ENCODE data around the gene GALNT14.

Gene GALNT14

DNA sequence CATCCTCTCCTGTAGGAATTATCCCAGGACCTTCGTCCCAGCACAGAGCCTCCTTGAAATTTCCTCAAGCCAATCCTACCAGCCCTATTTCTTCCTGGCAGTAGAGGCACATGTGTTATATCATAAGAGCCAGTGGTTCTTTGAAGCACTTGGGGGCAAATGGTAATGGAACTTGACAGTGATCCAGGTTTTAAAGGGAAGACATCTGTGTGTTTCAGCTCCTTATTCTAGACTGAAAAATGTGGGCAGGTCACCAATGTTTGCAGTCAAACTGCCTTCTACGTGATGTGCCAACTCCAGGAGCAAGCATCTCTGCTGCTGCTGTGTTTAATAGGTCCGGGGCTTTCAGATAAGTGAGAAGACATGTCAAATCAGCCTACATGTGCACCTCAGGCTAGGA, 157.1 kb downstream of the GALNT14 start:
- Histone ChIP-seq H3K9ac (ENCODE audit: low read depth, low read length, poor library complexity, severe bottlenecking) (no peak overlapping the region), H3F3A (ENCODE audit: low read depth) (no peaks in the 10 kb centered on the region), H3K4me1 (ENCODE audit: insufficient read depth, low read length, poor library complexity, severe bottlenecking) (no peaks in the 10 kb centered on the region), H4K20me1 (ENCODE audit: insufficient read depth, low read length, poor library complexity, severe bottlenecking) (no peaks in the 10 kb centered on the region), H3K4me3 (ENCODE audit: low read length, poor library complexity, severe bottlenecking) (no peak overlapping the region), H3K9me3 (ENCODE audit: insufficient read depth, low read depth, low read length) (no peaks in the 10 kb centered on the region), H3K4me2 (ENCODE audit: low read depth, low read length, poor library complexity, severe bottlenecking) (no peak overlapping the region), H3K79me2 (ENCODE audit: insufficient read depth, low read length) (no peaks in the 10 kb centered on the region), H3K36me3 (ENCODE audit: insufficient read depth, low read length) (no peaks in the 10 kb centered on the region), H3K27me3 (ENCODE audit: insufficient read depth, low read length, poor library complexity, severe bottlenecking) (no peaks in the 10 kb centered on the region), H2AFZ (ENCODE audit: low read length) (no peak overlapping the region), H3K9me2 (replicated peaks; ENCODE audit: low read depth, low read length) (no peaks in the 10 kb centered on the region)
- TF ChIP-seq EZH2phosphoT487 (IDR thresholded peaks at IDR 0.05; ENCODE audit: borderline replicate concordance): no peak
- no peak for TF ChIP-seq CTCF (conservative IDR thresholded peaks at IDR 0.05; ENCODE audit: low read length)

DNA sequence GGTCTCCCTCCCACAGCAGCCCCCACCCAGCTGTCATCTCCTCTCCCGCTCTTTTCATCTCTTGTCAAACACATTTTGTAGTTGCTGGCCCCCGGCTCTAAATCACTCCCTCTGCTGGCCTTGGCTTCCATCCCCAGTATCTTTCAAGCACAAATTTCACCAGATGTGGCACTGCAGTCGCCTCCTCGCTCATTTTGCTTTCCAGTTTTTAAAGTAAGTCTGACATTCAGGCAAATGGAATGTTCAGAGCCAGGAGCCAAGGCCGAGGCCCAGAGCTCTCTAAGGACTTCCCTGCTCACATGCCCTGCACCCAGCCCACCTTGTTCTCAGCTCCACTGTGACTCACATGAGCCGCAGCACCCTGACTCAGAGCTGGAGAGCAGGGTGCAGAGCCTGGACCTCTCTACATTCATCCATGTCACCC, 158.4 kb downstream of the GALNT14 start:
- H4K20me1 ChIP-seq (ENCODE audit: insufficient read depth, low read length, poor library complexity, severe bottlenecking): no peaks in the 10 kb centered on the region
- TF ChIP-seq EZH2phosphoT487 (IDR thresholded peaks at IDR 0.05; ENCODE audit: borderline replicate concordance) (no peak), CTCF (conservative IDR thresholded peaks at IDR 0.05; ENCODE audit: low read length) (no peak)
- no peaks in the 10 kb centered on the region for H3K4me1 ChIP-seq (ENCODE audit: insufficient read depth, low read length, poor library complexity, severe bottlenecking)
- H3K36me3 ChIP-seq (ENCODE audit: insufficient read depth, low read length): no peaks in the 10 kb centered on the region
- no peak overlapping the region for H2AFZ ChIP-seq (ENCODE audit: low read length)
- no peaks in the 10 kb centered on the region for H3F3A ChIP-seq (ENCODE audit: low read depth)
- no peaks in the 10 kb centered on the region for H3K79me2 ChIP-seq (ENCODE audit: insufficient read depth, low read length)
- no peaks in the 10 kb centered on the region for H3K9me2 ChIP-seq (replicated peaks; ENCODE audit: low read depth, low read length)
- no peak overlapping the region for H3K9ac ChIP-seq (ENCODE audit: low read depth, low read length, poor library complexity, severe bottlenecking)
- no peaks in the 10 kb centered on the region for H3K9me3 ChIP-seq (ENCODE audit: insufficient read depth, low read depth, low read length)
- no peaks in the 10 kb centered on the region for H3K27me3 ChIP-seq (ENCODE audit: insufficient read depth, low read length, poor library complexity, severe bottlenecking)
- H3K4me3 ChIP-seq (ENCODE audit: low read length, poor library complexity, severe bottlenecking): no peak overlapping the region
- H3K4me2 ChIP-seq (ENCODE audit: low read depth, low read length, poor library complexity, severe bottlenecking): no peak overlapping the region

DNA sequence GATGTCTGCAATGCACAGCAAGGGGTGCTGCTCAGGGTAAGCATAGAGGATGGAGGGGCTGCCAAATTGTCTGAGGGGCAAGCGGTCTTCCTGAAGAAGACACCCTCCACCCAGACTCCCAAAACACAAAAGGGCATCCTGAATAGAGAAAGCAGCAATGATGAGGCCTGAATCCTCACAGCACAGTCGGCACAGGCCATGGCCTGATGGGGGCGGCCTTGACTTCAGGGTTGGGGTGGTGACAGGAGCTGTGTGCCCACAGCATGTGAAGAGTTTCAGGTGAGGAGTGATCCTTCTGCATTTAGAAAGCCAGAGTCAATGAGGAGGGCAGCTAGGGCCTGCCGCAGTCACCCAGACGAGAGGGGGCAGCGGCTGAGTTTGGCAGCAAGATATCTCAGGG, 159.4 kb downstream of the GALNT14 start:
- no peak overlapping the region for H3K4me3 ChIP-seq (ENCODE audit: low read length, poor library complexity, severe bottlenecking)
- H3K4me2 ChIP-seq (ENCODE audit: low read depth, low read length, poor library complexity, severe bottlenecking): no peak overlapping the region
- H3K79me2 ChIP-seq (ENCODE audit: insufficient read depth, low read length): no peaks in the 10 kb centered on the region
- H4K20me1 ChIP-seq (ENCODE audit: insufficient read depth, low read length, poor library complexity, severe bottlenecking): no peaks in the 10 kb centered on the region
- H2AFZ ChIP-seq (ENCODE audit: low read length): no peak overlapping the region
- H3K9me3 ChIP-seq (ENCODE audit: insufficient read depth, low read depth, low read length): no peaks in the 10 kb centered on the region
- H3K9me2 ChIP-seq (replicated peaks; ENCODE audit: low read depth, low read length): no peaks in the 10 kb centered on the region
- H3K36me3 ChIP-seq (ENCODE audit: insufficient read depth, low read length): no peaks in the 10 kb centered on the region
- H3K27me3 ChIP-seq (ENCODE audit: insufficient read depth, low read length, poor library complexity, severe bottlenecking): no peaks in the 10 kb centered on the region
- TF ChIP-seq CTCF (conservative IDR thresholded peaks at IDR 0.05; ENCODE audit: low read length) (peak; percentile 21; the same call in 1 of the 2 replicates), EZH2phosphoT487 (IDR thresholded peaks at IDR 0.05; ENCODE audit: borderline replicate concordance) (no peak)
- H3F3A ChIP-seq (ENCODE audit: low read depth): no peaks in the 10 kb centered on the region
- no peaks in the 10 kb centered on the region for H3K4me1 ChIP-seq (ENCODE audit: insufficient read depth, low read length, poor library complexity, severe bottlenecking)
- H3K9ac ChIP-seq (ENCODE audit: low read depth, low read length, poor library complexity, severe bottlenecking): no peak overlapping the region
